SK-N-SH (cell line): Measurements from ENCODE around the gene AXL. TPM values are rescaled to one million over a fixed set of nuclear protein-coding genes. Genes with fewer than 3 reads are reported as not detected.
A peak's percentile ranks its signal among the peaks of the same experiment; 100 is the strongest.

Experiments
- CTCF ChIA-PET: fragments of 300-600, 350-600 bp; formaldehyde crosslinking; extraction: SDS; loops from one replicate; lab custom pipeline; 2021; lab: Yijun Ruan, JAX
- POLR2A ChIA-PET: fragments of 350-600 bp; sonication (Branson Sonifier 250); formaldehyde crosslinking; extraction: SDS; loops from one replicate; lab custom pipeline; 2020; ENCODE audit warnings: antibody characterized with exemption, inconsistent platforms; lab: Yijun Ruan, JAX
- DNase-seq: peaks from one replicate; pipeline ENCODE4 v3.0.0; 2012
- H2AFZ ChIP-seq: fragments of 200-600 bp; sonication (generic); 2 replicates; pipeline ENCODE4 v1.8.1; 2016; ENCODE audit warnings: antibody characterized with exemption, mild to moderate bottlenecking, low read depth
- H3F3A ChIP-seq: fragments of 200-600 bp; sonication (generic); replicated peaks from 2 replicates; pipeline ENCODE3; 2016; ENCODE audit warnings: antibody characterized with exemption, mild to moderate bottlenecking; ENCODE audit not compliant: insufficient read depth
- H3K27ac ChIP-seq, 2 experiments: fragments of 200-500 bp in 1 of 2; fragments of 200-600 bp in 1 of 2; sonication (Bioruptor generic) in 1 of 2; sonication (generic), shearing (Covaris generic) in 1 of 2; 2 replicates each; pipeline versions ENCODE4 v1.5.1 to v1.6.1; 2014 to 2016; ENCODE audit warnings: low read depth in 2 of 2, inconsistent platforms in 1 of 2, low read length in 1 of 2, mild to moderate bottlenecking in 1 of 2, mixed read lengths in 1 of 2
- H3K27me3 ChIP-seq: fragments of 200-600 bp; sonication (generic), shearing (Covaris generic); 2 replicates; pipeline ENCODE4 v1.6.1; 2016; ENCODE audit warnings: mixed run types; ENCODE audit not compliant: insufficient read depth
- H3K36me3 ChIP-seq, 2 experiments: fragments of 200-500 bp in 1 of 2; fragments of 200-600 bp in 1 of 2; sonication (Bioruptor generic) in 1 of 2; sonication (generic) in 1 of 2; replicated peaks in 1 of 2; 2 replicates each; pipeline versions ENCODE3 to v1.5.1; 2014 to 2016; ENCODE audit warnings: low read length in 1 of 2, mild to moderate bottlenecking in 1 of 2; ENCODE audit not compliant: insufficient read depth in 2 of 2, control insufficient read depth in 1 of 2
- H3K4me1 ChIP-seq, 2 experiments: fragments of 200-500 bp in 1 of 2; fragments of 200-600 bp in 1 of 2; sonication (Bioruptor generic) in 1 of 2; sonication (generic), shearing (Covaris generic) in 1 of 2; 2 replicates each; pipeline versions ENCODE4 v1.5.1 to v1.6.1; 2014 to 2016; ENCODE audit warnings: low read depth in 1 of 2, low read length in 1 of 2, mixed run types in 1 of 2; ENCODE audit not compliant: insufficient read depth in 2 of 2, control insufficient read depth in 1 of 2
- H3K4me2 ChIP-seq: fragments of 200-600 bp; sonication (generic), shearing (Covaris generic); 2 replicates; pipeline ENCODE4 v1.6.1; 2017; ENCODE audit warnings: mixed run types
- H3K4me3 ChIP-seq, 2 experiments: fragments of 200-500 bp in 1 of 2; fragments of 200-600 bp in 1 of 2; sonication (Bioruptor generic) in 1 of 2; sonication (generic), shearing (Covaris generic) in 1 of 2; 2 replicates each; pipeline versions ENCODE4 v1.5.1 to v1.8.1; 2014 to 2016; ENCODE audit warnings: low read depth in 2 of 2, inconsistent platforms in 1 of 2, low read length in 1 of 2, mild to moderate bottlenecking in 1 of 2, mixed read lengths in 1 of 2, moderate library complexity in 1 of 2
- H3K79me2 ChIP-seq: fragments of 200-600 bp; sonication (generic); 2 replicates; pipeline ENCODE4 v1.8.1; 2017; ENCODE audit warnings: mild to moderate bottlenecking; ENCODE audit not compliant: insufficient read depth
- H3K9ac ChIP-seq: fragments of 200-600 bp; sonication (generic); 2 replicates; pipeline ENCODE4 v1.6.1; 2017; ENCODE audit warnings: mixed run types
- H3K9me2 ChIP-seq: fragments of 200-600 bp; sonication (generic); 2 replicates; pipeline ENCODE4 v1.6.1; 2017; ENCODE audit warnings: mixed run types
- H3K9me3 ChIP-seq: fragments of 200-600 bp; sonication (generic); 2 replicates; pipeline ENCODE4 v1.6.1; 2017; ENCODE audit warnings: mixed run types, mild to moderate bottlenecking, moderate library complexity
- H4K20me1 ChIP-seq: fragments of 200-600 bp; sonication (generic); 2 replicates; pipeline ENCODE4 v1.6.1; 2017; ENCODE audit warnings: mild to moderate bottlenecking, mixed run types; ENCODE audit not compliant: insufficient read depth
- FOSL2 ChIP-seq: IDR thresholded peaks from 2 replicates; pipeline ENCODE4 v1.4.0; 2012; ENCODE audit warnings: low read depth, mild to moderate bottlenecking, moderate library complexity, borderline replicate concordance
- FOXJ3 ChIP-seq: sonication (generic); formaldehyde crosslinking; IDR thresholded peaks from 2 replicates; pipeline ENCODE4 v1.5.1; 2020; ENCODE audit warnings: mild to moderate bottlenecking, missing genetic modification reagents
- GABPA ChIP-seq: IDR thresholded peaks from 2 replicates; pipeline ENCODE4 v1.4.0; 2012; ENCODE audit warnings: low read depth, mild to moderate bottlenecking
- MEF2A ChIP-seq: IDR thresholded peaks from 2 replicates; pipeline ENCODE4 v1.4.0; 2012; ENCODE audit warnings: low read depth, borderline replicate concordance
- MXI1 ChIP-seq: IDR thresholded peaks from 2 replicates; pipeline ENCODE4 v1.6.1; 2012; ENCODE audit warnings: mild to moderate bottlenecking, low read depth, low read length, improper control_type of control experiment
- NFIC ChIP-seq: IDR thresholded peaks from 2 replicates; pipeline ENCODE4 v1.4.0; 2012; ENCODE audit warnings: borderline replicate concordance
- RAD21 ChIP-seq: IDR thresholded peaks from 2 replicates; pipeline ENCODE4 v1.6.1; 2012; ENCODE audit warnings: mild to moderate bottlenecking, low read length
- RCOR1 ChIP-seq: fragments of 150-350 bp; IDR thresholded peaks from 2 replicates; pipeline ENCODE4 v1.6.1; 2017; ENCODE audit warnings: antibody characterized with exemption, low read length
- RFX5 ChIP-seq: IDR thresholded peaks from 2 replicates; pipeline ENCODE4 v1.6.1; 2012; ENCODE audit warnings: mild to moderate bottlenecking, improper control_type of control experiment, low read length
- RXRA ChIP-seq: IDR thresholded peaks from 2 replicates; pipeline ENCODE4 v1.4.0; 2012; ENCODE audit warnings: low read depth, mild to moderate bottlenecking, borderline replicate concordance
- SIN3A ChIP-seq: IDR thresholded peaks from 2 replicates; pipeline ENCODE4 v1.6.1; 2012; ENCODE audit warnings: low read depth, mild to moderate bottlenecking, low read length, moderate library complexity, borderline replicate concordance
- SMC3 ChIP-seq: IDR thresholded peaks from 2 replicates; pipeline ENCODE4 v1.6.1; 2012; ENCODE audit warnings: low read depth, low read length, improper control_type of control experiment
- WGBS: methylation state at CpG from one replicate; pipeline ENCODE4 v1.1.6; 2017; ENCODE audit warnings: low lambda C conversion rate; 5-methylcytosine and 5-hydroxymethylcytosine counted together
- polyA plus RNA-seq, 3 experiments: library from polyadenylated mRNA; depleted of rRNA; stranded (reverse); fragments of >200 nt; gene quantifications; 2 replicates each; pipeline ENCODE4 v1.2.3, GENCODE V29; 2012
- TF ChIP-seq, protein P1 (sequence below): IDR thresholded peaks from 2 replicates; pipeline ENCODE4 v1.4.0; 2012; ENCODE audit warnings: low read depth, borderline replicate concordance
- TF ChIP-seq, protein P2 (sequence below): fragments of 200-600 bp; sonication (generic); IDR thresholded peaks from 2 replicates; pipeline ENCODE4 v1.6.1; 2017; ENCODE audit warnings: antibody characterized with exemption, mild to moderate bottlenecking, moderate library complexity
- TF ChIP-seq, protein P3 (sequence below): IDR thresholded peaks from 2 replicates; pipeline ENCODE4 v1.6.1; 2012; ENCODE audit warnings: mild to moderate bottlenecking, low read depth, low read length, moderate library complexity
- TF ChIP-seq, protein P4 (sequence below): IDR thresholded peaks from 2 replicates; pipeline ENCODE4 v1.4.0; 2012; ENCODE audit warnings: low read depth, borderline replicate concordance

The AXL gene
- polyA plus RNA-seq, 1 of the 3 experiments (the other 2 are of a cell fraction) = 82.6 TPM

DNA sequence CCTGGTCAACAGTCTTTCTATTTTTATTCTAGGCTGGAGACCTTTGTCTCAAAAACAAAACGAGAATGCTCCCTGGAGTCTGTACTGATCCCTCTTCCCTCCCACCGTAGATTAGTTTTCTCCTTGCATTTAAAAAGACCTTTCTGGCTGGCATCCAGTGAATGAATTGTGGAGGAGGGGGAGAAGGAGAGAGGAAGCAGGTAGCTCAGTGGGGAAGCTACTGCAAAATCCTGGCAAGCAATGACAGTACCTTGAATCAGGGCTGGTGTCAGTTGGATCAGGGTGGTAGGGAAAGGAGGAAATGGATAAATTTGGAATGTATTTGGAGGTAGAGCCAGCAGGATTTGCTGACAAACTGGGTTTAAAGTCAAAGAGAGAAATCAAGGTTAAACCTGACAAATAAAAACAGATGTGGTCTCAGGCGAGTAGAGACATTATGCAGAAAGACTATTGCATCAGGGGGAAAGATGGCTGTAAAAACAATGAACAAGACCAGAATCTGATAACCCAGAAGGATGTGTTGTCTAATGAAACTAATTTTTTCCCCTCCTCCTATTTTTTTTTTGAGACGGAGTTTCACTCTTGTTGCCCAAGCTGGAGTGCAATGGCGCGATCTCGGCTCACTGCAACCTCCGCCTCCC lies 29.5 kb upstream of the AXL start:
- Histone ChIP-seq H3K27ac (no peak overlapping the region), H4K20me1 (no peaks in the 10 kb centered on the region), H2AFZ (0 out of 2 replicates have a peak overlapping the region, but pooled peaks have one; percentile 32)
- no peak for TF ChIP-seq SIN3A
- 0 out of 2 replicates have a peak, but pooled peaks have one; percentile 11 for TF ChIP-seq NFIC
- TF ChIP-seq, all 33 proteins: peak for 1
- WGBS = 35% methylated on average over 8 of the region's 8 CpGs
- peak overlapping the region; percentile 3; the same call in 1 of the 2 replicates for H3K4me2 ChIP-seq
- CTCF ChIA-PET = interaction anchor here (1.0 kb wide), 1 partner anchor 31 kb away, joined by 3 read pairs; no protein-coding TSS in a partner anchor
- no peaks in the 10 kb centered on the region for H3F3A ChIP-seq
- no peaks in the 10 kb centered on the region for H3K79me2 ChIP-seq
- H3K36me3 ChIP-seq = no peaks in the 10 kb centered on the region
- no peak overlapping the region for H3K4me3 ChIP-seq
- H3K4me1 ChIP-seq = no peaks in the 10 kb centered on the region
- no peaks in the 10 kb centered on the region for H3K9me3 ChIP-seq
- POLR2A ChIA-PET = no interaction called here
- H3K27me3 ChIP-seq = peaks cover 61% of the 10 kb centered on the region
- no peak overlapping the region for H3K9ac ChIP-seq
- DNase-seq = no peak
- H3K9me2 ChIP-seq = no peaks in the 10 kb centered on the region

DNA sequence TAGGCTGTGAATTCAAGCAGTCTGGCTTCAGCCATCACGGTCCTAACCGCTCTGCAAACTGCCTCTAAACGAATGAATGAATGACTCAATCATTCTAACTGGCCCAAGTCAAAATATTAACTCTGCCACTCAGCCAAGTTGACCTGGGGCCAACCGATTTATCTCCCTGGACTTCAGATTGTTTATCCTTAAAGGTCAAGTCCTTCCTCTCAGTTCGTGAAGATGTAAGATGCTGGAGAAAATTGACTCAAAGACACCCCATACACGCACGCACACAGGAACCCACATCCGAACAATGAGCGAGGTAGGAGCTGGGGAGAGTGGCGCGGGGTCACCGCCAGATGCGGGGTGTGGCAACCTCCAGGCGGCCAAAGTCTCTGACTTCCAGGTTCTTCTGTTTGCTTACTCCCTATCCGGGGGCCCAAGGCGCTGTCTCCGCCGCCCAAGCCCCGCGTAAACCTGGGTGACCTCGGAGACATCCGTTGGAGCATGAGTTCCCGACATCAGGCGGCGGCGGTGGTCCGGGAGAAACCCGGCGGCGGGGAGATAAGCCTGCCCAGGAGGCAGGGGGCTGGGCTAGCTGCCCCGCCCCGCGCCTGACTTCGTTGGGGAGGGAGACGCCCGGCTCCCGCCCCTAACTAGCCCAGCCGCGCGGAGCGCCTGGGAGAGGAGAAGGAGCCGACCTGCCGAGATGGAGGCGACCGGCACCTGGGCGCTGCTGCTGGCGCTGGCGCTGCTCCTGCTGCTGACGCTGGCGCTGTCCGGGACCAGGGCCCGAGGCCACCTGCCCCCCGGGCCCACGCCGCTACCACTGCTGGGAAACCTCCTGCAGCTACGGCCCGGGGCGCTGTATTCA lies 26.2 kb upstream of the AXL start, which contains the start of gene CYP2S1:
CYP2S1 (plus strand) TSS at position 646 of the 856 bp plus-strand sequence; CDS start at position 692, 46 bp downstream.
- ChIA-PET CTCF (interaction anchor here (1.2 to 1.9 kb wide), 2 partner anchors 70 to 377 kb away, joined by 3 to 7 read pairs; no protein-coding TSS in a partner anchor), POLR2A (no interaction called here)
- H3K4me2 ChIP-seq = peak within 1 kb of the TSS; percentile 59; the same call in 1 of the 2 replicates
- no peak within 1 kb of the TSS for H3K9ac ChIP-seq
- H3K27me3 ChIP-seq = peaks cover 63% of the 10 kb centered on the region
- H4K20me1 ChIP-seq = no peaks in the 10 kb centered on the region
- no peak for DNase-seq
- H3K27ac ChIP-seq = no peak within 1 kb of the TSS
- H3K9me3 ChIP-seq = no peaks in the 10 kb centered on the region
- peak within 1 kb of the TSS; percentile 30 to 41; a peak in 2 of 4 replicates for H3K4me3 ChIP-seq
- H3K36me3 ChIP-seq = no peaks in the 10 kb centered on the region
- no peaks in the 10 kb centered on the region for H3K79me2 ChIP-seq
- H3K4me1 ChIP-seq = no peaks in the 10 kb centered on the region
- 0 out of 2 replicates have a peak within 1 kb of the TSS, but pooled peaks have one; percentile 58 for H2AFZ ChIP-seq
- peaks cover 6% of the 10 kb centered on the region for H3F3A ChIP-seq
- 2% methylated on average over 23 of the region's 58 CpGs for WGBS
- no peaks in the 10 kb centered on the region for H3K9me2 ChIP-seq
- TF ChIP-seq GABPA = no peak
- TF ChIP-seq SIN3A = no peak
- TF ChIP-seq, protein P1, sequence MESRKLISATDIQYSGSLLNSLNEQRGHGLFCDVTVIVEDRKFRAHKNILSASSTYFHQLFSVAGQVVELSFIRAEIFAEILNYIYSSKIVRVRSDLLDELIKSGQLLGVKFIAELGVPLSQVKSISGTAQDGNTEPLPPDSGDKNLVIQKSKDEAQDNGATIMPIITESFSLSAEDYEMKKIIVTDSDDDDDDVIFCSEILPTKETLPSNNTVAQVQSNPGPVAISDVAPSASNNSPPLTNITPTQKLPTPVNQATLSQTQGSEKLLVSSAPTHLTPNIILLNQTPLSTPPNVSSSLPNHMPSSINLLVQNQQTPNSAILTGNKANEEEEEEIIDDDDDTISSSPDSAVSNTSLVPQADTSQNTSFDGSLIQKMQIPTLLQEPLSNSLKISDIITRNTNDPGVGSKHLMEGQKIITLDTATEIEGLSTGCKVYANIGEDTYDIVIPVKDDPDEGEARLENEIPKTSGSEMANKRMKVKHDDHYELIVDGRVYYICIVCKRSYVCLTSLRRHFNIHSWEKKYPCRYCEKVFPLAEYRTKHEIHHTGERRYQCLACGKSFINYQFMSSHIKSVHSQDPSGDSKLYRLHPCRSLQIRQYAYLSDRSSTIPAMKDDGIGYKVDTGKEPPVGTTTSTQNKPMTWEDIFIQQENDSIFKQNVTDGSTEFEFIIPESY = no peak
- no peak for TF ChIP-seq MXI1
- no peak for TF ChIP-seq RAD21
- no peak for TF ChIP-seq MEF2A
- no peak for TF ChIP-seq FOXJ3
- TF ChIP-seq RCOR1 = no peak
- TF ChIP-seq SMC3 = no peak
- TF ChIP-seq, protein P2, sequence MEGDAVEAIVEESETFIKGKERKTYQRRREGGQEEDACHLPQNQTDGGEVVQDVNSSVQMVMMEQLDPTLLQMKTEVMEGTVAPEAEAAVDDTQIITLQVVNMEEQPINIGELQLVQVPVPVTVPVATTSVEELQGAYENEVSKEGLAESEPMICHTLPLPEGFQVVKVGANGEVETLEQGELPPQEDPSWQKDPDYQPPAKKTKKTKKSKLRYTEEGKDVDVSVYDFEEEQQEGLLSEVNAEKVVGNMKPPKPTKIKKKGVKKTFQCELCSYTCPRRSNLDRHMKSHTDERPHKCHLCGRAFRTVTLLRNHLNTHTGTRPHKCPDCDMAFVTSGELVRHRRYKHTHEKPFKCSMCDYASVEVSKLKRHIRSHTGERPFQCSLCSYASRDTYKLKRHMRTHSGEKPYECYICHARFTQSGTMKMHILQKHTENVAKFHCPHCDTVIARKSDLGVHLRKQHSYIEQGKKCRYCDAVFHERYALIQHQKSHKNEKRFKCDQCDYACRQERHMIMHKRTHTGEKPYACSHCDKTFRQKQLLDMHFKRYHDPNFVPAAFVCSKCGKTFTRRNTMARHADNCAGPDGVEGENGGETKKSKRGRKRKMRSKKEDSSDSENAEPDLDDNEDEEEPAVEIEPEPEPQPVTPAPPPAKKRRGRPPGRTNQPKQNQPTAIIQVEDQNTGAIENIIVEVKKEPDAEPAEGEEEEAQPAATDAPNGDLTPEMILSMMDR = no peak
- TF ChIP-seq FOSL2 = no peak
- TF ChIP-seq, protein P3, sequence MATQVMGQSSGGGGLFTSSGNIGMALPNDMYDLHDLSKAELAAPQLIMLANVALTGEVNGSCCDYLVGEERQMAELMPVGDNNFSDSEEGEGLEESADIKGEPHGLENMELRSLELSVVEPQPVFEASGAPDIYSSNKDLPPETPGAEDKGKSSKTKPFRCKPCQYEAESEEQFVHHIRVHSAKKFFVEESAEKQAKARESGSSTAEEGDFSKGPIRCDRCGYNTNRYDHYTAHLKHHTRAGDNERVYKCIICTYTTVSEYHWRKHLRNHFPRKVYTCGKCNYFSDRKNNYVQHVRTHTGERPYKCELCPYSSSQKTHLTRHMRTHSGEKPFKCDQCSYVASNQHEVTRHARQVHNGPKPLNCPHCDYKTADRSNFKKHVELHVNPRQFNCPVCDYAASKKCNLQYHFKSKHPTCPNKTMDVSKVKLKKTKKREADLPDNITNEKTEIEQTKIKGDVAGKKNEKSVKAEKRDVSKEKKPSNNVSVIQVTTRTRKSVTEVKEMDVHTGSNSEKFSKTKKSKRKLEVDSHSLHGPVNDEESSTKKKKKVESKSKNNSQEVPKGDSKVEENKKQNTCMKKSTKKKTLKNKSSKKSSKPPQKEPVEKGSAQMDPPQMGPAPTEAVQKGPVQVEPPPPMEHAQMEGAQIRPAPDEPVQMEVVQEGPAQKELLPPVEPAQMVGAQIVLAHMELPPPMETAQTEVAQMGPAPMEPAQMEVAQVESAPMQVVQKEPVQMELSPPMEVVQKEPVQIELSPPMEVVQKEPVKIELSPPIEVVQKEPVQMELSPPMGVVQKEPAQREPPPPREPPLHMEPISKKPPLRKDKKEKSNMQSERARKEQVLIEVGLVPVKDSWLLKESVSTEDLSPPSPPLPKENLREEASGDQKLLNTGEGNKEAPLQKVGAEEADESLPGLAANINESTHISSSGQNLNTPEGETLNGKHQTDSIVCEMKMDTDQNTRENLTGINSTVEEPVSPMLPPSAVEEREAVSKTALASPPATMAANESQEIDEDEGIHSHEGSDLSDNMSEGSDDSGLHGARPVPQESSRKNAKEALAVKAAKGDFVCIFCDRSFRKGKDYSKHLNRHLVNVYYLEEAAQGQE = no peak
- no peak for TF ChIP-seq RXRA
- no peak for TF ChIP-seq RFX5
- TF ChIP-seq, protein P4, sequence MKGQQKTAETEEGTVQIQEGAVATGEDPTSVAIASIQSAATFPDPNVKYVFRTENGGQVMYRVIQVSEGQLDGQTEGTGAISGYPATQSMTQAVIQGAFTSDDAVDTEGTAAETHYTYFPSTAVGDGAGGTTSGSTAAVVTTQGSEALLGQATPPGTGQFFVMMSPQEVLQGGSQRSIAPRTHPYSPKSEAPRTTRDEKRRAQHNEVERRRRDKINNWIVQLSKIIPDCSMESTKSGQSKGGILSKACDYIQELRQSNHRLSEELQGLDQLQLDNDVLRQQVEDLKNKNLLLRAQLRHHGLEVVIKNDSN = no peak
